GM18870 (cell line): ENCODE results near the gene ALDH1A2.

Experiments
- ATAC-seq: cut with Tn5 transposase; IDR thresholded peaks from one replicate; pipeline ENCODE4 v1.9.1; 2021; ENCODE audit warnings: moderate library complexity; ENCODE audit not compliant: unreplicated experiment

Gene ALDH1A2

GRCh38 chr15:57947282-57947681, 118.2 kb downstream of the ALDH1A2 start:
- no peak for ATAC-seq

- no peak for ATAC-seq
Observed at GRCh38 chr15:57946491-57947048, 118.9 kb downstream of the ALDH1A2 start.

GRCh38 chr15:57945616-57946015, 119.9 kb downstream of the ALDH1A2 start:
- ATAC-seq, result no peak

DNA sequence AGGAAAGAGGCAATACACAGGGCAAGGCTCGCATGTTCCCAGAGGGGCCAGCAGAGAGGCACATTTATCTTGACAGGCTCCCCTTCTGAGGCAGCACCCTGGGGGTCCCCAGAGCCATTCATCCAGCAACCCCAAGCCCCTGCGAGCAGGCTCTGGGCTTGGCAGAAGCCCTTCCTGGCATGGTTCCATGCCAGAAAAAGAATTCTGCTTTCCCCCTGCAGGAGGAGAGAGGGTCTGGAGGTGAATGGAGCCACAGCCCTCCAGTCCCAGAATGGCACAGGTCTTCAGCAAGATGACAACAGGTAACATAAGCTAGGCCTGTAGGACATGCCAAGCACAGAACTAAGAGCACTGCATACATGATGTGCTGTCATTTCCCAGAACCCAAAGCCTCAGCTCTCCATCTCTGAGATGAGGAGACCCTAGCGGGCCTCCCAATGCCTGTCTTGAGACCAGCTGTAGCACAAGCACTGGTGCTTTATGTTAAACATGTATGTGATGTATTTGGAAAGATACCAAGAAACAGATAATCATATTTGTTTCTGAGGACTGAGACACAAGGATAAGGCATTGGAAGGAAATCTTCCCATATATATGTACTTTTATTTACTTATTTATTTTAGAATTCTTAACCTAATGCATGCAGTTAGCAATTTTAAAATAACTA, 121.6 kb downstream of the ALDH1A2 start:
- ATAC-seq, result no peak

DNA sequence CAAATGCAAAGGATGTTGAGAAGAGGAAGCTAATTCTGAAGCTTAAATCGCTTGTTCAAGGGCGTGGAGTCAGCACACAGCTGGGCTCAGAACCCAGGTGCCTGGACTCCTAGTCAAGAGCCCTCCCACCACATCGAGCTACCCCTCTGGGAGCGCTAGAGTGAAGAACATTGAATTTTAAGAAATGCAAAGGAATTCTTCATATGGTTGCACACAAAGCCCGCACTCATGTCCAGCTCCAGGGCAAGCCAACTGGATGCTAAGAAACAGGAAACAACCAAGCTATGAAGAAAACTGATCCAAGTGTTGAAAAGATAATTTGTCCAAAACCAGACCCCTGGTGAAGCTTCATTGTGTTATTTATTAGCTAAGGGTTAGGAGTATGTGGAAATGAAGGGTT, 122.3 kb downstream of the ALDH1A2 start:
- ATAC-seq, result no peak

- ATAC-seq, result no peak
Observed at GRCh38 chr15:57941816-57942215, 123.7 kb downstream of the ALDH1A2 start.

DNA sequence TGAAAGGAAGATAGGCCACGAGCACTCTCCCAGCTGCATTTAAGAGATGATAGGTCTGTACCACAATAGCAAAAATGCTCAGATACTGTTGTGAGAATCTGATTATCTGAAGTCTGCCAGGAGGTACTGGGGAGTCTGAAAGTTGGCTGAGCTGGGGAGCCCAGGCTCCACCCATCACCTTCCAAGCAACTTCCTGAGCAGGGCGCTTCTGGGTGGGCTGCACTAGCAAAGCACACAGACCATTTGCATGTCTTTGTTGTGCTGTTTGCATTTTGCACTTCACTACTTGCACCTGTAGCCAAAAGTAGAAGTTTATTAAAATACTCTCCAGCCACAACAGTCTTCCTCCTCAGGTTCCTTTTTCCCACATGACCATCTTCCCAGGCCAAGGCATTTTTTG, 133.2 kb downstream of the ALDH1A2 start:
- no peak for ATAC-seq

GRCh38 chr15:57931570-57931969, 133.9 kb downstream of the ALDH1A2 start:
- ATAC-seq, result no peak

GRCh38 chr15:57927091-57927631, 138.3 kb downstream of the ALDH1A2 start:
- ATAC-seq, result no peak

DNA sequence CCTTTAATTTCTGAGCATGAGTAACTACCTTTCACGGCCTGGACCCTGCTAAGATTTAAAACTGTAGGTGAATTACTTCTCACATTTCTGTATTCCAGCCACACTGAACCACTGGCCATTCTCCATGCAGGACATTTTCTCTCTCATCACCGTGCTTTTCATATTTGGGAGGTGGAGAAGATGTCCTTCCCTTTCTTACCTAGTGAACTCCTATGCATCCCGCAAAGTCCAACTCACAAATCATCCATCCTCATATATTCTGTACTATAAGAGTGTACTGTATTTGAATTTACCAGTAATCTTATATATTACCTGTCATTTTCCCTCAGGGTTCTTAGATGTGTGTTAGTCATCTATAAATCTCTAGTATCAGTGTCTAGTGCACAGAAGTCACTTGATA, 139.9 kb downstream of the ALDH1A2 start:
- ATAC-seq, result no peak

- no peak for ATAC-seq
Observed at GRCh38 chr15:57924598-57924997, 140.9 kb downstream of the ALDH1A2 start.

GRCh38 chr15:57923750-57924149, 141.8 kb downstream of the ALDH1A2 start:
- no peak for ATAC-seq

DNA sequence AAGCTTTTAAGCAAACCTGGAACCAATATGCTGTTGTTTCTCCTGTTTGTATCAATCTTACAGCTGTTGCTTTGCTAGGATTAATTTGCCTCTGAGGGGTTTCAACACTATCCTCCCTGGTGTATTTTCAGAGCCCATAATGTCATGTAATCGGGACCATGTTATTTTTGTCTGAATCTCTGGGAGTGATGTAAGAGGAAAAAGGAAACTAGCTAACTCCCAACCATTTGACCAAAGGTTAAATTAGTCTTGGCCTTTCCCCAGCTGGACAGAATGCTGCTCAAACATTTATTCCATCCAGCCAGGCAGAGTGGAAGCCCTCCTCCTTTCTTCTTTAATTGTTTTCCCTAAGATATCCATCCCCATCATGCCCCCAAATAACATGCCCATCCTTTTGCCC, 142.2 kb downstream of the ALDH1A2 start:
- ATAC-seq, result no peak

GRCh38 chr15:57922776-57923175, 142.7 kb downstream of the ALDH1A2 start:
- ATAC-seq, result no peak

- no peak for ATAC-seq
Observed at GRCh38 chr15:57921371-57921770, 144.1 kb downstream of the ALDH1A2 start.

GRCh38 chr15:57920911-57921310, 144.6 kb downstream of the ALDH1A2 start:
- no peak for ATAC-seq

DNA sequence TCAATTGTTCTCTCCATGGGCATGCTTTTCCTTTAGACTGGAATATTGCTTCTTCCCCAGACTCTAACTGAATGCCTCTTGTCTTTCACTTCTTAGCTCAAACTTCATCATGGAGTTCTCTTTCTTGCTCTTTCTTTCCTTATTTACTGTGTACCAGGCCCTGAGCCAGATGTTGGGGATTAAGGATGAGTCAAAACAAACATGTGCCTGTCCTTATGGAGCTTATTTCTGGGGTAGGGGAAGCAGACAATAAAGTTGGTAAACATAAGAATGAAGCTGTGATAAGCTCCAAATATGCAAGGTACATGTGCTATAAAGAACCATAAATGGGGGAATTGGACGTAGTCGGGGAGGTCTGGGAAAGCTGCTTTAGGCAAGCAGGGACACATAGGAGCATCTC, 145.8 kb downstream of the ALDH1A2 start:
- no peak for ATAC-seq

DNA sequence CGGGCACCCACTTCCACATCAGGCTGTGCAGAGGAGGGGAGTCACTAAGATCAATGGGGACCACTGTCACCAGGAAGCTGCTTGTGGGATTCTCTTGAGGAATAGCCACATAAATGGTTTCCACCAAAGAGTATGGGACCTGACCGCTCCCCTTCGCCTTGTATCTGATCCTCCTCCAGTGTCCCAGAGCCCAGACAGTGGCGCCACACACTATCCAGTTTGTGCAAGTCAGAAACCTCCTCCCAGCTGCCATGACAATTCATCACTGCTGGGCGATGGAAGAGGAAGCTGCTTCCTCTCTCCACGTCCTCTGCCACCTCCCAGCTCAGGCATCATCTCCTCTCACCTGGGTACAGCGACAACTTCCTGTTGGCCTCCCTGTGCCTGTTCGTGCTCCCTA, 147.5 kb downstream of the ALDH1A2 start:
- ATAC-seq, result no peak

- no peak for ATAC-seq
Observed at GRCh38 chr15:57916695-57917094, 148.8 kb downstream of the ALDH1A2 start.

DNA sequence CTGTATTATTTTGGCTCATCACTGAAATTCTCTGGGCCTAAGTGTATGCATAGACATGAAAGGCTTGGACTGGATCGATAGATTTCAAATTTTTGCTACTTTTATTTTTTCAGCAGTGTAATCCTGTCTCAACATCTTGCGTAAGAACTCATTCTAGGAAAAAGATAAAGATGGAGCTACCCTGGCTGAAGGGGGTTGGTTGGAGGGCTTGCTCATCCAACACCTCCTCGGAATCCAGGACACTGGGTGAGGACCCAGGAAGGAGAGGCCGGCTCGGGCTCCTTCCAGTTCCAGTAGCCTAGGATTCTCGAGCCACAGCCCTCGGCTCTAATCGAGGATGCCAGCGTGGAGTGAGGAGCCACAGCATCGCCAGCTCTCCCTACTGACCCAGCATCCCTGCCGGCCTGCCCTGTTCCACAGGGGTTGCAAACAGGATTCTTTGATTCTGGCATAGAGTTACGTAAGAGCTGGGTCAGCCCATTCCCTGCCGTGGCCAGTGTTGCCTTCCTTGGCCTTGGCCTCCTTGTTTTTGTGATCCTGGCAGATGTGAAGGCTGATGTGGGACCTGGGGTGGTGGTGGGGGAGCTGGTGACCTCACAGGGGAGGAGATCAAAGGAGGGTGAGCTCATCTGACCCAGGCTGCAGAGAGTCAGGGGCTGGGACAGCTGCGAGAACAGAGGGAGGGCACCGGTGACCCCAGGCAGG, 149.5 kb downstream of the ALDH1A2 start:
- no peak for ATAC-seq

DNA sequence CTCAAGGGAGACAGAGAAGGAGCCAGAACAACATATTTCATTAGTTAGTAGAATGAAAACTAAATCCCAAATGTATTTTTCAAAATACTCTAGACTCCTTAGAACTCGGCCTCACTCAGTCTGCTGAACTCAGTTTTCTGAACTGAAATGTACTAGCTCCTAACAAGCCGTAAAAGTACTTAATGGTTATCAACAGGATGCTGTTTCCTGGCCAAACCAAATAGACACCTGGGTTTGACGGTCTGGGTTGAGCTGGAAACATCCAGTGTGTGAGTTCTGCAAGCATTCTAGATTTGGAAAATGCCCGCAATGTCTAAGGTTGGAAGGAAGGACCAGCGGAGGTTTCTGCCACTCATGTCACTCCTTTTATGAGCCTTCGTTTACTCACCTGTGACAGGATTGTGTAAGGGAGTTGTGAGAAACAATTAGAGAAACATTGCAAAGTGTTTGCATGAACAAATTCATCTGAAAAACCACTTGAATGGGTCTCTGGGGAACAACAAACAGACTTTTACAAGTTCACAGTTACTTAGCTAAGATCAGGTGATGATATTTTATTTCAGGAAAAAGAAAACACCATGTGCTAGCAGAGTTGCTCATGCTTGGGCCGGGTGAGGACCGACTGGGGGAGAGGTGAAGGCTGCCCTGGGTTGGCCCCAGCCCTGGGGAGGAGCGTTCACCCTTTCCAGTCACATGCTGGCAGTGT, 151.0 kb downstream of the ALDH1A2 start:
- no peak for ATAC-seq

GRCh38 chr15:57911247-57911646, 154.3 kb downstream of the ALDH1A2 start:
- no peak for ATAC-seq
